Measurements from ENCODE around the gene MAPK8IP1.

MAPK8IP1 gene

GRCh38 chr11:45921561-45922424, 36.3 kb downstream of the MAPK8IP1 start:
- DNase-seq, result no peak
- in situ Hi-C loops (cut with MboI; ENCODE audit: low pct_unique_long_range_greater_than_20kb, low sequenced_read_pairs), result no loop called here

GRCh38 chr11:45922425-45923082, 37.1 kb downstream of the MAPK8IP1 start, which contains the start of gene LARGE2:
TSS of gene LARGE2 (plus strand) at chr11:45922656. CDS start at chr11:45922883, 227 bp downstream.
- no peak for DNase-seq
- in situ Hi-C loops (cut with MboI; ENCODE audit: low pct_unique_long_range_greater_than_20kb, low sequenced_read_pairs), result no loop called here

- no peak for DNase-seq
- in situ Hi-C loops (cut with MboI; ENCODE audit: low pct_unique_long_range_greater_than_20kb, low sequenced_read_pairs), result no loop called here
These were observed 38.8 kb downstream of the MAPK8IP1 start for GRCh38 chr11:45924036-45924915.

- DNase-seq, result no peak
- in situ Hi-C loops (cut with MboI; ENCODE audit: low pct_unique_long_range_greater_than_20kb, low sequenced_read_pairs), result no loop called here
These were observed 39.5 kb downstream of the MAPK8IP1 start for GRCh38 chr11:45924927-45925326.

- in situ Hi-C loops (cut with MboI; ENCODE audit: low pct_unique_long_range_greater_than_20kb, low sequenced_read_pairs), result no loop called here
- DNase-seq, result no peak
These were observed 40.1 kb downstream of the MAPK8IP1 start for GRCh38 chr11:45925550-45925949.

- in situ Hi-C loops (cut with MboI; ENCODE audit: low pct_unique_long_range_greater_than_20kb, low sequenced_read_pairs), result no loop called here
- no peak for DNase-seq
These were observed 40.5 kb downstream of the MAPK8IP1 start for GRCh38 chr11:45926001-45926401.

- in situ Hi-C loops (cut with MboI; ENCODE audit: low pct_unique_long_range_greater_than_20kb, low sequenced_read_pairs), result no loop called here
- no peak for DNase-seq
These were observed 41.3 kb downstream of the MAPK8IP1 start for GRCh38 chr11:45926536-45927331.

GRCh38 chr11:45927332-45927683, 41.9 kb downstream of the MAPK8IP1 start:
- in situ Hi-C loops (cut with MboI; ENCODE audit: low pct_unique_long_range_greater_than_20kb, low sequenced_read_pairs), result no loop called here
- no peak for DNase-seq

- DNase-seq, result no peak
- in situ Hi-C loops (cut with MboI; ENCODE audit: low pct_unique_long_range_greater_than_20kb, low sequenced_read_pairs), result no loop called here
These were observed 42.4 kb downstream of the MAPK8IP1 start for GRCh38 chr11:45927684-45928413.

GRCh38 chr11:45928535-45929215, 43.2 kb downstream of the MAPK8IP1 start:
- in situ Hi-C loops (cut with MboI; ENCODE audit: low pct_unique_long_range_greater_than_20kb, low sequenced_read_pairs), result no loop called here
- no peak for DNase-seq

- DNase-seq, result no peak
- in situ Hi-C loops (cut with MboI; ENCODE audit: low pct_unique_long_range_greater_than_20kb, low sequenced_read_pairs), result no loop called here
These were observed 44.1 kb downstream of the MAPK8IP1 start for GRCh38 chr11:45929486-45930030.

GRCh38 chr11:45930031-45930794, 44.8 kb downstream of the MAPK8IP1 start:
- peak; percentile 86 for DNase-seq
- in situ Hi-C loops (cut with MboI; ENCODE audit: low pct_unique_long_range_greater_than_20kb, low sequenced_read_pairs), result no loop called here

- DNase-seq, result no peak
- in situ Hi-C loops (cut with MboI; ENCODE audit: low pct_unique_long_range_greater_than_20kb, low sequenced_read_pairs), result no loop called here
These were observed 45.6 kb downstream of the MAPK8IP1 start for GRCh38 chr11:45930951-45931570.

GRCh38 chr11:45931739-45932138, 46.3 kb downstream of the MAPK8IP1 start:
- no peak for DNase-seq
- in situ Hi-C loops (cut with MboI; ENCODE audit: low pct_unique_long_range_greater_than_20kb, low sequenced_read_pairs), result no loop called here

- in situ Hi-C loops (cut with MboI; ENCODE audit: low pct_unique_long_range_greater_than_20kb, low sequenced_read_pairs), result no loop called here
- no peak for DNase-seq
These were observed 46.8 kb downstream of the MAPK8IP1 start for GRCh38 chr11:45932217-45932616.

- no peak for DNase-seq
- in situ Hi-C loops (cut with MboI; ENCODE audit: low pct_unique_long_range_greater_than_20kb, low sequenced_read_pairs), result no loop called here
These were observed 47.8 kb downstream of the MAPK8IP1 start for GRCh38 chr11:45933131-45933831.

Measured in KBM-7 (cell line).